IPS DF 6.9 (cell line): ENCODE results near the gene CPT1B.
"Not testable (repeated sequence)": the region's sequence is repeated elsewhere in the genome, so short reads cannot be mapped to it uniquely, and the experiment has no call there.

ENCODE experiments used
- DNase-seq: peaks from one replicate; pipeline ENCODE4 v3.0.0-alpha.2; 2013; ENCODE audit warnings: low read depth, low spot score
- H3K27ac ChIP-seq: one replicate; pipeline ENCODE4 v1.5.1; 2013; ENCODE audit warnings: low read length, control low read depth
- H3K27me3 ChIP-seq: 2 replicates; pipeline ENCODE4 v1.6.1; 2013; ENCODE audit warnings: mild to moderate bottlenecking, low read length; ENCODE audit not compliant: control insufficient read depth, insufficient read depth
- H3K36me3 ChIP-seq: 2 replicates; pipeline ENCODE4 v1.6.1; 2013; ENCODE audit warnings: low read length; ENCODE audit not compliant: control insufficient read depth, insufficient read depth
- H3K4me1 ChIP-seq: 2 replicates; pipeline ENCODE4 v1.6.1; 2013; ENCODE audit warnings: low read length; ENCODE audit not compliant: control insufficient read depth, insufficient read depth
- H3K4me3 ChIP-seq: 2 replicates; pipeline ENCODE4 v1.5.1; 2013; ENCODE audit warnings: mild to moderate bottlenecking, low read length
- H3K9me3 ChIP-seq: 2 replicates; pipeline ENCODE4 v1.6.1; 2013; ENCODE audit warnings: low read length, inconsistent platforms; ENCODE audit not compliant: control insufficient read depth, insufficient read depth
- WGBS: extraction: QIAGEN DNeasy Blood & Tissue Kit; methylation state at CpG from one replicate; pipeline ENCODE4 v1.1.7; 2013; ENCODE audit warnings: mixed read lengths, missing lambda C conversion rate; ENCODE audit not compliant: insufficient read length, insufficient coverage; 5-methylcytosine and 5-hydroxymethylcytosine counted together

The CPT1B gene

GRCh38 chr22:50545522-50546325 lies 32.5 kb downstream of the CPT1B start, which contains the start of gene KLHDC7B:
Gene KLHDC7B (plus strand): TSS chr22:50545899. CDS start chr22:50546244, 345 bp downstream.
- no peak for DNase-seq
- H3K4me1 ChIP-seq: peaks cover 1% of the 10 kb centered on the region; the same call in 1 of the 2 replicates
- no peaks in the 10 kb centered on the region for H3K9me3 ChIP-seq
- H3K27me3 ChIP-seq: no peaks in the 10 kb centered on the region; the same call in 1 of the 2 replicates
- no peak within 1 kb of the TSS for H3K27ac ChIP-seq
- WGBS: no CpG with 5 or more reads among the region's 10 CpGs
- H3K36me3 ChIP-seq: no peaks in the 10 kb centered on the region
- no peak within 1 kb of the TSS for H3K4me3 ChIP-seq

- Histone ChIP-seq H3K36me3 (no peaks in the 10 kb centered on the region), H3K4me1 (peaks cover 1% of the 10 kb centered on the region; the same call in 1 of the 2 replicates), H3K27me3 (no peaks in the 10 kb centered on the region; the same call in 1 of the 2 replicates), H3K4me3 (no peak overlapping the region), H3K27ac (no peak overlapping the region), H3K9me3 (no peaks in the 10 kb centered on the region)
- no peak for DNase-seq
- no CpG with 5 or more reads among the region's 5 CpGs for WGBS
Observed at GRCh38 chr22:50544746-50545253, 33.4 kb downstream of the CPT1B start.

GRCh38 chr22:50544078-50544745 lies 34.0 kb downstream of the CPT1B start:
- no CpG with 5 or more reads among the region's 52 CpGs for WGBS
- Histone ChIP-seq H3K27ac (no peak overlapping the region), H3K4me1 (peaks cover 1% of the 10 kb centered on the region; the same call in 1 of the 2 replicates), H3K4me3 (no peak overlapping the region), H3K27me3 (no peaks in the 10 kb centered on the region; the same call in 1 of the 2 replicates), H3K36me3 (no peaks in the 10 kb centered on the region), H3K9me3 (no peaks in the 10 kb centered on the region)
- DNase-seq: no peak

- no peaks in the 10 kb centered on the region for H3K36me3 ChIP-seq
- no peaks in the 10 kb centered on the region; the same call in 1 of the 2 replicates for H3K27me3 ChIP-seq
- no peak for DNase-seq
- H3K4me3 ChIP-seq: no peak overlapping the region
- no CpG with 5 or more reads among the region's 19 CpGs for WGBS
- no peaks in the 10 kb centered on the region for H3K9me3 ChIP-seq
- H3K27ac ChIP-seq: no peak overlapping the region
- no peaks in the 10 kb centered on the region for H3K4me1 ChIP-seq
Observed at GRCh38 chr22:50542416-50542927, 35.8 kb downstream of the CPT1B start.

GRCh38 chr22:50541667-50542026 lies 36.6 kb downstream of the CPT1B start:
- not testable (repeated sequence) for H3K36me3 ChIP-seq, H3K4me1 ChIP-seq, H3K27ac ChIP-seq, H3K27me3 ChIP-seq, H3K9me3 ChIP-seq, H3K4me3 ChIP-seq, DNase-seq
- WGBS: no CpG with 5 or more reads among the region's 5 CpGs

- H3K27ac ChIP-seq: no peak overlapping the region
- no peak overlapping the region for H3K4me3 ChIP-seq
- H3K36me3 ChIP-seq: no peaks in the 10 kb centered on the region
- no CpG with 5 or more reads among the region's 10 CpGs for WGBS
- no peaks in the 10 kb centered on the region; the same call in 1 of the 2 replicates for H3K27me3 ChIP-seq
- H3K4me1 ChIP-seq: no peaks in the 10 kb centered on the region
- no peaks in the 10 kb centered on the region for H3K9me3 ChIP-seq
- DNase-seq: no peak
Observed at GRCh38 chr22:50540381-50540780, 37.8 kb downstream of the CPT1B start.

GRCh38 chr22:50537765-50538164 lies 40.5 kb downstream of the CPT1B start:
- no peak for DNase-seq
- H3K9me3 ChIP-seq: no peaks in the 10 kb centered on the region
- 100% methylated on average over 2 of the region's 13 CpGs for WGBS
- peaks cover 3% of the 10 kb centered on the region; the same call in 1 of the 2 replicates for H3K27me3 ChIP-seq
- no peak overlapping the region for H3K4me3 ChIP-seq
- H3K4me1 ChIP-seq: no peaks in the 10 kb centered on the region
- no peak overlapping the region for H3K27ac ChIP-seq
- H3K36me3 ChIP-seq: no peaks in the 10 kb centered on the region

GRCh38 chr22:50536226-50536625 lies 42.0 kb downstream of the CPT1B start:
- no CpG with 5 or more reads among the region's 3 CpGs for WGBS
- Histone ChIP-seq H3K36me3 (no peaks in the 10 kb centered on the region), H3K4me3 (no peak overlapping the region), H3K4me1 (peaks cover 2% of the 10 kb centered on the region; the same call in 1 of the 2 replicates), H3K27me3 (peaks cover 15% of the 10 kb centered on the region; the same call in 1 of the 2 replicates), H3K9me3 (no peaks in the 10 kb centered on the region), H3K27ac (no peak overlapping the region)
- DNase-seq: no peak

- no peak overlapping the region for H3K4me3 ChIP-seq
- H3K36me3 ChIP-seq: no peaks in the 10 kb centered on the region
- H3K9me3 ChIP-seq: no peaks in the 10 kb centered on the region
- no CpG with 5 or more reads among the region's 8 CpGs for WGBS
- H3K27ac ChIP-seq: no peak overlapping the region
- H3K4me1 ChIP-seq: peaks cover 2% of the 10 kb centered on the region; the same call in 1 of the 2 replicates
- H3K27me3 ChIP-seq: peaks cover 24% of the 10 kb centered on the region
- DNase-seq: no peak
Observed at GRCh38 chr22:50535113-50535512, 43.1 kb downstream of the CPT1B start.
